GM23338 (cell line): Measurements from ENCODE around the gene MCU.

Experiments used
- EZH2phosphoT487 ChIP-seq: fragments of 200-600 bp; sonication (generic); IDR thresholded peaks from one replicate; pipeline ENCODE4 v1.8.1; 2018; ENCODE audit warnings: antibody characterized with exemption; ENCODE audit not compliant: unreplicated experiment
- POLR2AphosphoS5 ChIP-seq: IDR thresholded peaks from 2 replicates; pipeline ENCODE4 v1.6.1; 2016; ENCODE audit warnings: antibody characterized with exemption, low read depth
- TF ChIP-seq, protein P1 (sequence below), 2 experiments: fragments of 200-600 bp in 1 of 2; sonication (generic) in 1 of 2; conservative IDR thresholded peaks; 2 replicates each; pipeline versions ENCODE4 v1.5.1 to v1.6.1; 2016 to 2017; ENCODE audit warnings: antibody characterized with exemption in 2 of 2, low read depth in 2 of 2, mild to moderate bottlenecking in 2 of 2, moderate library complexity in 1 of 2

GRCh38 chr10:72712136-72712535, 20.2 kb downstream of the MCU start:
- TF ChIP-seq EZH2phosphoT487 (no peak), POLR2AphosphoS5 (no peak)
- TF ChIP-seq, protein P1, sequence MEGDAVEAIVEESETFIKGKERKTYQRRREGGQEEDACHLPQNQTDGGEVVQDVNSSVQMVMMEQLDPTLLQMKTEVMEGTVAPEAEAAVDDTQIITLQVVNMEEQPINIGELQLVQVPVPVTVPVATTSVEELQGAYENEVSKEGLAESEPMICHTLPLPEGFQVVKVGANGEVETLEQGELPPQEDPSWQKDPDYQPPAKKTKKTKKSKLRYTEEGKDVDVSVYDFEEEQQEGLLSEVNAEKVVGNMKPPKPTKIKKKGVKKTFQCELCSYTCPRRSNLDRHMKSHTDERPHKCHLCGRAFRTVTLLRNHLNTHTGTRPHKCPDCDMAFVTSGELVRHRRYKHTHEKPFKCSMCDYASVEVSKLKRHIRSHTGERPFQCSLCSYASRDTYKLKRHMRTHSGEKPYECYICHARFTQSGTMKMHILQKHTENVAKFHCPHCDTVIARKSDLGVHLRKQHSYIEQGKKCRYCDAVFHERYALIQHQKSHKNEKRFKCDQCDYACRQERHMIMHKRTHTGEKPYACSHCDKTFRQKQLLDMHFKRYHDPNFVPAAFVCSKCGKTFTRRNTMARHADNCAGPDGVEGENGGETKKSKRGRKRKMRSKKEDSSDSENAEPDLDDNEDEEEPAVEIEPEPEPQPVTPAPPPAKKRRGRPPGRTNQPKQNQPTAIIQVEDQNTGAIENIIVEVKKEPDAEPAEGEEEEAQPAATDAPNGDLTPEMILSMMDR (conservative IDR thresholded peaks at IDR 0.05; ENCODE audit: low read depth in 2 of 2), result no peak
